HL-60 (cell line): ENCODE results near the gene AKAP13.

ENCODE experiments used
- CTCF ChIP-seq: IDR thresholded peaks from one replicate; pipeline ENCODE4 v1.5.1; 2011; ENCODE audit warnings: low read length, control low read depth, inconsistent platforms; ENCODE audit not compliant: insufficient read depth
- GABPA ChIP-seq: IDR thresholded peaks from 2 replicates; pipeline ENCODE4 v1.6.1; 2012; ENCODE audit warnings: low read depth
- POLR2AphosphoS5 ChIP-seq: IDR thresholded peaks from 2 replicates; pipeline ENCODE4 v1.6.1; 2012; ENCODE audit warnings: low read depth
- REST ChIP-seq: IDR thresholded peaks from 2 replicates; pipeline ENCODE4 v1.6.1; 2012; ENCODE audit warnings: low read depth; ENCODE audit not compliant: insufficient replicate concordance
- SPI1 ChIP-seq: IDR thresholded peaks from 2 replicates; pipeline ENCODE4 v1.6.1; 2012; ENCODE audit warnings: low read depth, mild to moderate bottlenecking, borderline replicate concordance

GRCh38 chr15:85495096-85495495 is 114.7 kb downstream of the AKAP13 start:
- no peak for TF ChIP-seq CTCF
- TF ChIP-seq POLR2AphosphoS5, result no peak
- TF ChIP-seq REST, result no peak
- no peak for TF ChIP-seq GABPA
- TF ChIP-seq SPI1, result no peak
